T follicular helper cell (primary cell): ENCODE data around the gene CDH8.
"Not testable (repeated sequence)": the region's sequence is repeated elsewhere in the genome, so short reads cannot be mapped to it uniquely, and the experiment has no call there.

ENCODE experiments used
- DNase-seq: peaks from one replicate; pipeline ENCODE4 v3.0.0-alpha.2; 2020; ENCODE audit warnings: low read depth

The CDH8 gene

GRCh38 chr16:61858988-61859387 is 177.2 kb downstream of the CDH8 start:
- DNase-seq = no peak

GRCh38 chr16:61842666-61843065 is 193.6 kb downstream of the CDH8 start:
- no peak for DNase-seq

GRCh38 chr16:61836804-61837393 is 199.3 kb downstream of the CDH8 start:
- DNase-seq = no peak

GRCh38 chr16:61834082-61834481 is 202.2 kb downstream of the CDH8 start:
- no peak for DNase-seq

- no peak for DNase-seq
Observed at GRCh38 chr16:61831351-61831917, 204.8 kb downstream of the CDH8 start.

GRCh38 chr16:61829631-61830030 is 206.6 kb downstream of the CDH8 start:
- no peak for DNase-seq

GRCh38 chr16:61823326-61823725 is 212.9 kb downstream of the CDH8 start:
- no peak for DNase-seq

GRCh38 chr16:61820820-61821219 is 215.4 kb downstream of the CDH8 start:
- no peak for DNase-seq

- no peak for DNase-seq
Observed at GRCh38 chr16:61820398-61820797, 215.8 kb downstream of the CDH8 start.

- no peak for DNase-seq
Observed at GRCh38 chr16:61818850-61819249, 217.4 kb downstream of the CDH8 start.

GRCh38 chr16:61817583-61818278 is 218.5 kb downstream of the CDH8 start:
- DNase-seq = no peak

GRCh38 chr16:61814726-61815347 is 221.4 kb downstream of the CDH8 start:
- DNase-seq = no peak

GRCh38 chr16:61813339-61813738 is 222.9 kb downstream of the CDH8 start:
- no peak for DNase-seq

- no peak for DNase-seq
Observed at GRCh38 chr16:61812251-61812650, 224.0 kb downstream of the CDH8 start.

GRCh38 chr16:61807551-61807950 is 228.7 kb downstream of the CDH8 start:
- DNase-seq = no peak

- DNase-seq = not testable (repeated sequence)
Observed at GRCh38 chr16:61801217-61801616, 235.0 kb downstream of the CDH8 start.

GRCh38 chr16:61798741-61799140 is 237.5 kb downstream of the CDH8 start:
- DNase-seq = no peak

- no peak for DNase-seq
Observed at GRCh38 chr16:61797961-61798507, 238.2 kb downstream of the CDH8 start.

- DNase-seq = no peak
Observed at GRCh38 chr16:61797296-61797795, 238.9 kb downstream of the CDH8 start.

GRCh38 chr16:61792194-61792909 is 243.9 kb downstream of the CDH8 start:
- no peak for DNase-seq

GRCh38 chr16:61791464-61791863 is 244.8 kb downstream of the CDH8 start:
- no peak for DNase-seq

- DNase-seq = not testable (repeated sequence)
Observed at GRCh38 chr16:61781855-61782254, 254.4 kb downstream of the CDH8 start.
